Activated T-cell treated with anti-CD3 and anti-CD28 coated beads, Interleukin-2, amount 50 U/mL, for 1 hour (primary cell): ENCODE data around the gene CAPRIN1.

Experiments
- DNase-seq: peaks from one replicate; pipeline ENCODE4 v3.0.0-alpha.2; 2020

Gene CAPRIN1

GRCh38 chr11:34051349-34052035 lies at the start of gene CAPRIN1:
TSS of gene CAPRIN1 (plus strand) at chr11:34051731. CDS start at chr11:34052421, 690 bp downstream.
- DNase-seq, result peak; percentile 88

- DNase-seq, result no peak
Observed at GRCh38 chr11:34002420-34002819, 49.1 kb upstream of the CAPRIN1 start.

GRCh38 chr11:34004236-34004635 lies 47.3 kb upstream of the CAPRIN1 start:
- DNase-seq, result no peak

- DNase-seq, result no peak
Observed at GRCh38 chr11:34006876-34007275, 44.7 kb upstream of the CAPRIN1 start.

GRCh38 chr11:34012734-34013133 lies 38.8 kb upstream of the CAPRIN1 start:
- DNase-seq, result no peak

- DNase-seq, result no peak
Observed at GRCh38 chr11:34013898-34014571, 37.5 kb upstream of the CAPRIN1 start.

GRCh38 chr11:34021977-34022735 lies 29.4 kb upstream of the CAPRIN1 start:
- DNase-seq, result no peak

GRCh38 chr11:34026432-34026831 lies 25.1 kb upstream of the CAPRIN1 start:
- no peak for DNase-seq

GRCh38 chr11:34027516-34028408 lies 23.8 kb upstream of the CAPRIN1 start:
- DNase-seq, result no peak

- no peak for DNase-seq
Observed at GRCh38 chr11:34028425-34028824, 23.1 kb upstream of the CAPRIN1 start.

GRCh38 chr11:34029176-34029575 lies 22.4 kb upstream of the CAPRIN1 start:
- no peak for DNase-seq

GRCh38 chr11:34030382-34030781 lies 21.1 kb upstream of the CAPRIN1 start:
- no peak for DNase-seq

GRCh38 chr11:34033399-34033798 lies 18.1 kb upstream of the CAPRIN1 start:
- no peak for DNase-seq

GRCh38 chr11:34034053-34034452 lies 17.5 kb upstream of the CAPRIN1 start:
- no peak for DNase-seq

GRCh38 chr11:34036456-34036855 lies 15.1 kb upstream of the CAPRIN1 start:
- no peak for DNase-seq

- DNase-seq, result no peak
Observed at GRCh38 chr11:34037016-34037415, 14.5 kb upstream of the CAPRIN1 start.

GRCh38 chr11:34040571-34040970 lies 11.0 kb upstream of the CAPRIN1 start:
- DNase-seq, result no peak

GRCh38 chr11:34044664-34045485 lies 6.7 kb upstream of the CAPRIN1 start:
- DNase-seq, result no peak

GRCh38 chr11:34049028-34049427 lies 2.5 kb upstream of the CAPRIN1 start:
- no peak for DNase-seq

GRCh38 chr11:34050581-34051348 lies 766 bp upstream of the CAPRIN1 start:
- DNase-seq, result no peak

GRCh38 chr11:34052036-34052607 lies 591 bp downstream of the CAPRIN1 start:
- DNase-seq, result peak; percentile 88
